Ramos (cell line): ENCODE data around the gene FHOD3.
"Not testable (repeated sequence)": the region's sequence is repeated elsewhere in the genome, so short reads cannot be mapped to it uniquely, and the experiment has no call there.

Source experiments
- in situ Hi-C: fragments of 300-500 bp; cut with MboI; formaldehyde crosslinking; loops from one replicate; pipeline ENCODE4 v1.14.3; 2022; ENCODE audit warnings: low sequenced_read_pairs; ENCODE audit not compliant: unreplicated experiment

Gene FHOD3

GRCh38 chr18:36532394-36532793 lies 234.9 kb downstream of the FHOD3 start:
- in situ Hi-C loops = no loop called here

- in situ Hi-C loops = no loop called here
Measured at GRCh38 chr18:36532815-36533214, 235.3 kb downstream of the FHOD3 start.

GRCh38 chr18:36533446-36534153 lies 236.1 kb downstream of the FHOD3 start:
- in situ Hi-C loops = no loop called here

GRCh38 chr18:36534154-36534688 lies 236.7 kb downstream of the FHOD3 start:
- in situ Hi-C loops = no loop called here

- in situ Hi-C loops = no loop called here
Measured at GRCh38 chr18:36535202-36535935, 237.9 kb downstream of the FHOD3 start.

- in situ Hi-C loops = no loop called here
Measured at GRCh38 chr18:36536426-36536825, 238.9 kb downstream of the FHOD3 start.

GRCh38 chr18:36537289-36537688 lies 239.8 kb downstream of the FHOD3 start:
- in situ Hi-C loops = no loop called here

- in situ Hi-C loops = no loop called here
Measured at GRCh38 chr18:36539674-36540231, 242.2 kb downstream of the FHOD3 start.

- in situ Hi-C loops = no loop called here
Measured at GRCh38 chr18:36543030-36543429, 245.5 kb downstream of the FHOD3 start.

GRCh38 chr18:36543991-36544725 lies 246.6 kb downstream of the FHOD3 start:
- in situ Hi-C loops = no loop called here

- in situ Hi-C loops = no loop called here
Measured at GRCh38 chr18:36545821-36546427, 248.4 kb downstream of the FHOD3 start.

- in situ Hi-C loops = no loop called here
Measured at GRCh38 chr18:36546876-36547275, 249.4 kb downstream of the FHOD3 start.

GRCh38 chr18:36547544-36547943 lies 250.0 kb downstream of the FHOD3 start:
- in situ Hi-C loops = no loop called here

- in situ Hi-C loops = not testable (repeated sequence)
Measured at GRCh38 chr18:36551274-36551673, 253.8 kb downstream of the FHOD3 start.

GRCh38 chr18:36558234-36558633 lies 260.7 kb downstream of the FHOD3 start:
- in situ Hi-C loops = no loop called here

- in situ Hi-C loops = no loop called here
Measured at GRCh38 chr18:36559149-36559857, 261.8 kb downstream of the FHOD3 start.

GRCh38 chr18:36560187-36560586 lies 262.7 kb downstream of the FHOD3 start:
- in situ Hi-C loops = no loop called here

- in situ Hi-C loops = no loop called here
Measured at GRCh38 chr18:36561046-36561445, 263.5 kb downstream of the FHOD3 start.

GRCh38 chr18:36564841-36565240 lies 267.3 kb downstream of the FHOD3 start:
- in situ Hi-C loops = no loop called here

- in situ Hi-C loops = no loop called here
Measured at GRCh38 chr18:36567800-36568199, 270.3 kb downstream of the FHOD3 start.
